ENCODE data around the gene PUS7. TPM values are rescaled to one million over a fixed set of nuclear protein-coding genes. Genes with fewer than 3 reads are reported as not detected.

Gene PUS7
- total RNA-seq, 1 donor from 2014 or later = 39.8 TPM

DNA sequence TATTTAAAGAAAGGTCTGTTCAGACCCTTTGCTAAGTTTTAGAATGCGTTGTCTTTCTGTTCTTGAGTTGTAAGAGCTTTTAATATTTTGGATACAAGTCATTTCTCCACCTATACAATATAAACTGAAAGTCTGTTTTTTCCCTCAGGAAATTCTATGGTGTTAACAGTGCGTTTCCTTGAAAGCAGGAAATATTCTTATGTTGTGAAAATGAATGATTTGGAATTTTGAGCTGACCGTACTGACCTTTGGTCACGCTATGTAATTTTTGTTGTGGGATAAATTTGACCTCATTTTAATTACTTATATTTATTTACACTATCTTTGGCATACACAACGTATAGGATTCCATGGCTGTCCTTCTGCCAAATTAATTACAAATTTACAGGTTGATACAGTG is 43.5 kb downstream of the PUS7 start:
- no peaks in the 10 kb centered on the region for H3K27me3 Mint-ChIP-seq (ENCODE audit: insufficient read depth, low read depth)
- no peak for DNase-seq (ENCODE audit: low spot score)
- TF ChIP-seq EZH2phosphoT487 (IDR thresholded peaks at IDR 0.05) = no peak
- no peaks in the 10 kb centered on the region for H3K4me1 Mint-ChIP-seq
- H3K27ac ChIP-seq = no peak overlapping the region
- H3K36me3 Mint-ChIP-seq = peaks cover 22% of the 10 kb centered on the region
- no peaks in the 10 kb centered on the region for H3K36me3 ChIP-seq
- H3K9me3 ChIP-seq (ENCODE audit: low read depth) = no peaks in the 10 kb centered on the region
- no peaks in the 10 kb centered on the region for H3K79me2 ChIP-seq (ENCODE audit: low read depth)
- no peak overlapping the region for H3K4me2 ChIP-seq
- H3K4me1 ChIP-seq = no peaks in the 10 kb centered on the region
- H2AFZ ChIP-seq (replicated peaks) = no peak overlapping the region
- H3K9me3 Mint-ChIP-seq = no peaks in the 10 kb centered on the region
- no peaks in the 10 kb centered on the region for H4K20me1 ChIP-seq (ENCODE audit: low read depth)
- H3K4me3 Mint-ChIP-seq = no peak overlapping the region
- H3K27ac Mint-ChIP-seq = no peak overlapping the region
- H3K4me3 ChIP-seq = no peak overlapping the region
- no peaks in the 10 kb centered on the region for H3K27me3 ChIP-seq
- no peaks in the 10 kb centered on the region for H3F3A ChIP-seq (ENCODE audit: low read depth)
- H3K9ac ChIP-seq = no peak overlapping the region

DNA sequence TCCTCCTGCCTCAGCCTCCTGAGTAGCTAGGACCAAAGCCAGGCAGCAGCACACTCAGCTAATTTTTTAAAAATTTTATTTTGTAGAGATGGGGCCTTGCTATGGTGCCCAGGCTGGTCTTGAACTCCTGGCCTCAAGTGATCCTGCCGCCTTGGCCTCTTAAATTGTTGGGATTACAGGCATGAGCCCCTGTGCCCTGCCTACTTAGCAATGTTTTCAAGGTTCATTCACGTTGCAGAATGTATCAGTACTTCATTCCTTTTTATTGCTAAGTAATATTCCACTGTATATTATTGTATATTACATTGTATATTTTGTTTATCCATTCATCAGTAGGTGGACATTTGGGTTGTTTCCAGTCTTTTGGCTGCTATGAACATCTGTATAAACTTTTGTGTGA is 44.2 kb downstream of the PUS7 start:
- Histone ChIP-seq H3K4me2 (no peak overlapping the region), H3K27me3 (no peaks in the 10 kb centered on the region), H3K9ac (no peak overlapping the region), H3K9me3 (ENCODE audit: low read depth) (no peaks in the 10 kb centered on the region), H2AFZ (replicated peaks) (no peak overlapping the region), H3F3A (ENCODE audit: low read depth) (no peaks in the 10 kb centered on the region), H3K27ac (no peak overlapping the region), H3K79me2 (ENCODE audit: low read depth) (no peaks in the 10 kb centered on the region), H4K20me1 (ENCODE audit: low read depth) (no peaks in the 10 kb centered on the region), H3K4me1 (no peaks in the 10 kb centered on the region), H3K36me3 (no peaks in the 10 kb centered on the region), H3K4me3 (no peak overlapping the region)
- H3K27ac Mint-ChIP-seq = no peak overlapping the region
- no peaks in the 10 kb centered on the region for H3K9me3 Mint-ChIP-seq
- H3K36me3 Mint-ChIP-seq = peaks cover 22% of the 10 kb centered on the region
- no peak overlapping the region for H3K4me3 Mint-ChIP-seq
- DNase-seq (ENCODE audit: low spot score) = no peak
- H3K4me1 Mint-ChIP-seq = no peaks in the 10 kb centered on the region
- TF ChIP-seq EZH2 (IDR thresholded peaks at IDR 0.05) = no peak
- TF ChIP-seq, protein P1, sequence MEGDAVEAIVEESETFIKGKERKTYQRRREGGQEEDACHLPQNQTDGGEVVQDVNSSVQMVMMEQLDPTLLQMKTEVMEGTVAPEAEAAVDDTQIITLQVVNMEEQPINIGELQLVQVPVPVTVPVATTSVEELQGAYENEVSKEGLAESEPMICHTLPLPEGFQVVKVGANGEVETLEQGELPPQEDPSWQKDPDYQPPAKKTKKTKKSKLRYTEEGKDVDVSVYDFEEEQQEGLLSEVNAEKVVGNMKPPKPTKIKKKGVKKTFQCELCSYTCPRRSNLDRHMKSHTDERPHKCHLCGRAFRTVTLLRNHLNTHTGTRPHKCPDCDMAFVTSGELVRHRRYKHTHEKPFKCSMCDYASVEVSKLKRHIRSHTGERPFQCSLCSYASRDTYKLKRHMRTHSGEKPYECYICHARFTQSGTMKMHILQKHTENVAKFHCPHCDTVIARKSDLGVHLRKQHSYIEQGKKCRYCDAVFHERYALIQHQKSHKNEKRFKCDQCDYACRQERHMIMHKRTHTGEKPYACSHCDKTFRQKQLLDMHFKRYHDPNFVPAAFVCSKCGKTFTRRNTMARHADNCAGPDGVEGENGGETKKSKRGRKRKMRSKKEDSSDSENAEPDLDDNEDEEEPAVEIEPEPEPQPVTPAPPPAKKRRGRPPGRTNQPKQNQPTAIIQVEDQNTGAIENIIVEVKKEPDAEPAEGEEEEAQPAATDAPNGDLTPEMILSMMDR (IDR thresholded peaks at IDR 0.05) = no peak
- TF ChIP-seq EZH2phosphoT487 (IDR thresholded peaks at IDR 0.05) = no peak
- no peaks in the 10 kb centered on the region for H3K27me3 Mint-ChIP-seq (ENCODE audit: insufficient read depth, low read depth)

DNA sequence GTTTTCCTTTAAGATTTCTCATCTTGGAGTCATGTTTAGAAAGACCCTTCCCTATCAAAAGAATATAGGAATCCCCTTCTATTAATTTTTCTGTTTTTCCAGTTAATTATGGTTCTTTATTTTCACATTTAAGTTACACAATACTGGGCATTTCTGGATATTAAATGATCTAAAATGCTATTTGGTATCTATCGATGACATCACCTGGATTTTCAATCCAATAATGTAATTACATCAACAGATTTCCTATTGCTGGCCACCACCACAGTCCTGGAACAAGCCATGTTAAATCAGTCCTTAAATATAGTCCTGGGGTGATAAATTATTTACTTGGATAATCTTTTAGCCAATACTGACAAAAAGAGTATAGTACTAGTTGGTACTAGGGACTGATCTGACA is 48.0 kb downstream of the PUS7 start:
- Mint-ChIP-seq H3K4me3 (no peak overlapping the region), H3K27ac (no peak overlapping the region), H3K36me3 (peaks cover 24% of the 10 kb centered on the region), H3K27me3 (ENCODE audit: insufficient read depth, low read depth) (peaks cover 2% of the 10 kb centered on the region), H3K4me1 (no peaks in the 10 kb centered on the region), H3K9me3 (no peaks in the 10 kb centered on the region)
- H3K4me1 ChIP-seq = no peaks in the 10 kb centered on the region
- TF ChIP-seq, protein P1 (IDR thresholded peaks at IDR 0.05) = no peak
- TF ChIP-seq EZH2phosphoT487 (IDR thresholded peaks at IDR 0.05) (no peak), EZH2 (IDR thresholded peaks at IDR 0.05) (no peak)
- no peak overlapping the region for H3K27ac ChIP-seq
- H3K4me2 ChIP-seq = no peak overlapping the region
- no peaks in the 10 kb centered on the region for H3K9me3 ChIP-seq (ENCODE audit: low read depth)
- H2AFZ ChIP-seq (replicated peaks) = no peak overlapping the region
- no peak overlapping the region for H3K9ac ChIP-seq
- H3K27me3 ChIP-seq = no peaks in the 10 kb centered on the region
- no peaks in the 10 kb centered on the region for H4K20me1 ChIP-seq (ENCODE audit: low read depth)
- H3K36me3 ChIP-seq = no peaks in the 10 kb centered on the region
- no peak for DNase-seq (ENCODE audit: low spot score)
- no peaks in the 10 kb centered on the region for H3K79me2 ChIP-seq (ENCODE audit: low read depth)
- no peak overlapping the region for H3K4me3 ChIP-seq
- no peaks in the 10 kb centered on the region for H3F3A ChIP-seq (ENCODE audit: low read depth)

DNA sequence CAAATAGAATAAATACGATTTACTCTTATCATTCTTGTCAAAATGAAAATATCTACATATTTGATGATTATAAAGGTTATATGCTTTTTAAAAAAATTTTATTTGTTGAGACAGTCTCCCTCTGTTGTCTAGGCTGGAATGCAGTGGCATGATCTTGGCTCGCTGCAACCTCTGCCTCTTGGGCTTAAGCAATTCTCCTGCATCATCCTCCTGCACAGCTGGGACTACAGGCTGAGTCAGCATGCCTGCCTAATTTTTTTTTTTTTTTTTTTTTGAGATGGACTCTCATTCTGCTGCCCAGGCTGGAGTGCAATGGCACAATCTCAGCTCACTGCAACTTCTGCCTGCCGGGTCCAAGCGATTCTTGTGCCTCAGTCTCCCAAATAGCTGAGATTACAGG is 48.9 kb downstream of the PUS7 start:
- no peaks in the 10 kb centered on the region for H3K36me3 ChIP-seq
- H3K4me3 ChIP-seq = no peak overlapping the region
- H3F3A ChIP-seq (ENCODE audit: low read depth) = no peaks in the 10 kb centered on the region
- H3K9me3 Mint-ChIP-seq = no peaks in the 10 kb centered on the region
- DNase-seq (ENCODE audit: low spot score) = no peak
- no peak overlapping the region for H3K4me2 ChIP-seq
- H3K27me3 Mint-ChIP-seq (ENCODE audit: insufficient read depth, low read depth) = peaks cover 2% of the 10 kb centered on the region
- no peaks in the 10 kb centered on the region for H3K9me3 ChIP-seq (ENCODE audit: low read depth)
- TF ChIP-seq EZH2 (IDR thresholded peaks at IDR 0.05) (no peak), EZH2phosphoT487 (IDR thresholded peaks at IDR 0.05) (no peak)
- TF ChIP-seq, protein P1 (IDR thresholded peaks at IDR 0.05) = no peak
- no peak overlapping the region for H2AFZ ChIP-seq (replicated peaks)
- H4K20me1 ChIP-seq (ENCODE audit: low read depth) = no peaks in the 10 kb centered on the region
- H3K27ac Mint-ChIP-seq = no peak overlapping the region
- H3K27me3 ChIP-seq = no peaks in the 10 kb centered on the region
- no peak overlapping the region for H3K4me3 Mint-ChIP-seq
- H3K36me3 Mint-ChIP-seq = peaks cover 23% of the 10 kb centered on the region
- H3K79me2 ChIP-seq (ENCODE audit: low read depth) = no peaks in the 10 kb centered on the region
- H3K4me1 ChIP-seq = no peaks in the 10 kb centered on the region
- no peak overlapping the region for H3K9ac ChIP-seq
- H3K27ac ChIP-seq = no peak overlapping the region
- no peaks in the 10 kb centered on the region for H3K4me1 Mint-ChIP-seq
